GM20000 (cell line): ENCODE measurements around the gene MTCH2.

Experiments used
- DNase-seq: peaks from one replicate; pipeline ENCODE4 v3.0.0; 2012; ENCODE audit warnings: low spot score
- CTCF ChIP-seq: IDR thresholded peaks from 2 replicates; pipeline ENCODE4 v1.5.1; 2012; ENCODE audit warnings: mild to moderate bottlenecking, control low read depth; ENCODE audit errors: extremely low read depth, missing control alignments

The MTCH2 gene

GRCh38 chr11:47631473-47631872 lies 10.9 kb downstream of the MTCH2 start:
- no peak for DNase-seq

GRCh38 chr11:47628026-47628425 lies 14.3 kb downstream of the MTCH2 start:
- no peak for TF ChIP-seq CTCF
- no peak for DNase-seq

More at GRCh38 chr11:47631473-47631872, 10.9 kb downstream of the MTCH2 start:
- TF ChIP-seq CTCF: no peak

GRCh38 chr11:47626234-47626633 lies 16.1 kb downstream of the MTCH2 start:
- no peak for TF ChIP-seq CTCF
- DNase-seq: no peak

GRCh38 chr11:47620836-47621378 lies 21.5 kb downstream of the MTCH2 start:
- TF ChIP-seq CTCF: no peak
- DNase-seq: no peak

- no peak for TF ChIP-seq CTCF
- DNase-seq: no peak
These were observed 24.9 kb downstream of the MTCH2 start for GRCh38 chr11:47617417-47617809.

GRCh38 chr11:47616726-47617416 lies 25.5 kb downstream of the MTCH2 start:
- no peak for DNase-seq
- peak; percentile 64 for TF ChIP-seq CTCF

- no peak for DNase-seq
- TF ChIP-seq CTCF: no peak
These were observed 27.1 kb downstream of the MTCH2 start for GRCh38 chr11:47615249-47615648.
